ENCODE results near the gene SCARB2. TPM values are rescaled to one million over a fixed set of nuclear protein-coding genes. Genes with fewer than 3 reads are reported as not detected.
A peak's percentile ranks its signal among the peaks of the same experiment; 100 is the strongest.

Gene SCARB2
- total and polyA plus RNA-seq, 2 of the 4 experiments (the other 2 are of a cell fraction), result 69.2 to 102 TPM

GRCh38 chr4:76148142-76148865 lies 65.3 kb downstream of the SCARB2 start, which contains the start of gene NUP54 (continued):
- TF ChIP-seq SMC3 (IDR thresholded peaks at IDR 0.05; ENCODE audit: low read depth, low read length), result no peak
- TF ChIP-seq BHLHE40 (IDR thresholded peaks at IDR 0.05; ENCODE audit: low read depth, low read length), result no peak

- H3K36me3 ChIP-seq (ENCODE audit: control insufficient read depth, insufficient read depth, low read length), result peaks cover under 1% of the 10 kb centered on the region; the same call in 1 of the 2 replicates
- H3K4ac ChIP-seq (ENCODE audit: low read depth, low read length), result peak overlapping the region; percentile 13; the same call in 1 of the 2 replicates
- no peak overlapping the region for H2BK120ac ChIP-seq (ENCODE audit: low read depth, low read length)
- peak overlapping the region; percentile 90 for H3K4me2 ChIP-seq (ENCODE audit: low read depth, low read length)
- H3K4me1 ChIP-seq (ENCODE audit: control insufficient read depth, insufficient read depth, low read length), result no peaks in the 10 kb centered on the region; the same call in 1 of the 2 replicates
- peak overlapping the region; percentile 72; the same call in 1 of the 2 replicates for H3K14ac ChIP-seq (replicated peaks; ENCODE audit: low read depth, low read length)
- H3K23ac ChIP-seq (ENCODE audit: low read depth, low read length), result peak overlapping the region; percentile 84
- intact Hi-C loops (cut with micrococcal nuclease) (loop anchor here (1.0 kb wide), 1 partner anchor 157 kb away; the partner anchor contains the start of gene SDAD1), dilution Hi-C loops (cut with HindIII; ENCODE audit: low sequenced_read_pairs, unreplicated experiment) (no loop called here), in situ Hi-C loops (cut with MboI; ENCODE audit: low sequenced_read_pairs) (no loop called here)
- peak overlapping the region; percentile 14 to 77; a peak in 2 of 4 replicates for H4K8ac ChIP-seq (ENCODE audit: low read depth in 2 of 2, low read length in 2 of 2)
- peak overlapping the region; percentile 51 for H4K91ac ChIP-seq (ENCODE audit: insufficient read depth, low read depth, low read length)
- TF ChIP-seq SMC3 (IDR thresholded peaks at IDR 0.05; ENCODE audit: low read depth, low read length) (no peak), MAZ (IDR thresholded peaks at IDR 0.05; ENCODE audit: borderline replicate concordance, low read depth, low read length) (peak; percentile 36; the same call in 1 of the 2 replicates)
- H2AFZ ChIP-seq (replicated peaks; ENCODE audit: low read length, poor library complexity), result peak overlapping the region; percentile 99
- no peaks in the 10 kb centered on the region for H3K9me1 ChIP-seq (ENCODE audit: insufficient read depth, low read length)
- peak overlapping the region; percentile 60 for H3K9ac ChIP-seq (ENCODE audit: low read depth, low read length)
- H4K5ac ChIP-seq (ENCODE audit: low read depth, low read length), result no peak overlapping the region
- ChIA-PET CTCF (no interaction called here), POLR2A (ENCODE audit: unreplicated experiment) (no interaction called here)
- peaks cover 14 to 29% of the 10 kb centered on the region in 2 experiments for H3K79me1 ChIP-seq (ENCODE audit: low read depth in 1 of 2, low read length in 2 of 2)
- H3K56ac ChIP-seq (ENCODE audit: extremely low read depth, insufficient read depth, low read length), result peak overlapping the region; percentile 52
- no peak overlapping the region; the same call in 1 of the 2 replicates for H2AK5ac ChIP-seq (ENCODE audit: low read depth, low read length)
- H4K20me1 ChIP-seq (ENCODE audit: insufficient read depth, low read length), result 0 out of 2 replicates have a peak, but pooled peaks cover 3% of the 10 kb centered on the region
- BruUV-seq (replicated peaks), result TSS peak; percentile 40
- ATAC-seq (ENCODE audit: low read depth), result peak; percentile 85
- peak overlapping the region; percentile 98 for H2AK9ac ChIP-seq (replicated peaks; ENCODE audit: low read depth, low read length, poor library complexity)
- H3K27me3 ChIP-seq (ENCODE audit: control insufficient read depth, insufficient read depth, low read length), result no peaks in the 10 kb centered on the region
- DNase-seq, result peak; percentile 75
- peak overlapping the region; percentile 64 for H3K27ac ChIP-seq (ENCODE audit: insufficient read depth, low read length)
- H2BK20ac ChIP-seq (ENCODE audit: low read depth, low read length), result no peak overlapping the region
- WGBS, 2 experiments (ENCODE audit: extremely low coverage in 2 of 2, insufficient read length in 1 of 2), result 0% methylated on average over 1 of the region's 31 CpGs; no CpG with 5 or more reads in 1 of the 2 experiments
- H3K4me3 ChIP-seq (ENCODE audit: insufficient read depth, low read depth, low read length), result peak overlapping the region; percentile 64
- no peak overlapping the region for H2BK15ac ChIP-seq (ENCODE audit: low read depth, low read length)
- H2BK5ac ChIP-seq (ENCODE audit: low read depth, low read length, poor library complexity, severe bottlenecking), result peak overlapping the region; percentile 41
- H3K18ac ChIP-seq (ENCODE audit: low read depth, low read length), result no peak overlapping the region
- no peaks in the 10 kb centered on the region for H3K9me3 ChIP-seq (ENCODE audit: control insufficient read depth, insufficient read depth, low read length)
These were observed 66.0 kb downstream of the SCARB2 start for GRCh38 chr4:76147454-76148141.
